Kidney (tissue), 14 donors: ENCODE measurements around the gene NEDD4L. TPM values are rescaled to one million over a fixed set of nuclear protein-coding genes. Genes with fewer than 3 reads are reported as not detected.

Experiments
- DNase-seq, 5 donors: peaks; one replicate each; pipeline ENCODE4 v3.0.0-alpha.2; 2013 to 2020
- FAIRE-seq: peaks from 2 replicates; lab custom pipeline; 2012; peaks lifted over from hg19 to GRCh38; lab: Jason Lieb, UNC
- H3K27ac ChIP-seq, 2 donors: one replicate each; pipeline ENCODE4 v1.7.0; 2013; ENCODE audit warnings: low read depth in 2 of 2, low read length in 2 of 2, inconsistent platforms in 1 of 2
- H3K27me3 ChIP-seq: one replicate; pipeline ENCODE4 v1.7.1; 2013; ENCODE audit warnings: low read length, inconsistent platforms; ENCODE audit not compliant: control insufficient read depth, insufficient read depth
- H3K36me3 ChIP-seq, 3 donors: one replicate each; pipeline versions ENCODE4 v1.7.0 to v1.7.1; 2013; ENCODE audit warnings: low read length in 3 of 3, control low read depth in 1 of 3, inconsistent platforms in 1 of 3; ENCODE audit not compliant: insufficient read depth in 3 of 3, control insufficient read depth in 2 of 3
- H3K4me1 ChIP-seq, 3 donors: one replicate each; pipeline versions ENCODE4 v1.7.0 to v1.7.1; 2013; ENCODE audit warnings: low read length in 3 of 3, inconsistent platforms in 1 of 3, low read depth in 1 of 3; ENCODE audit not compliant: control insufficient read depth in 2 of 3, insufficient read depth in 2 of 3
- H3K4me3 ChIP-seq, 3 donors: one replicate each; pipeline versions ENCODE4 v1.7.0 to v1.8.1; 2013; ENCODE audit warnings: low read length in 3 of 3, control low read depth in 1 of 3, inconsistent platforms in 1 of 3
- H3K9ac ChIP-seq, 3 donors: one replicate each; pipeline versions ENCODE4 v1.7.0 to v1.7.1; 2013; ENCODE audit warnings: low read length in 3 of 3, control low read depth in 1 of 3, inconsistent platforms in 1 of 3
- H3K9me3 ChIP-seq, 3 donors: one replicate each; pipeline versions ENCODE4 v1.7.0 to v1.7.1; 2013; ENCODE audit warnings: low read length in 3 of 3, control low read depth in 1 of 3, inconsistent platforms in 1 of 3; ENCODE audit not compliant: control insufficient read depth in 2 of 3, insufficient read depth in 1 of 3
- CTCF ChIP-seq: IDR thresholded peaks from 3 replicates; pipeline ENCODE4 v1.5.1; 2012; ENCODE audit warnings: mild to moderate bottlenecking, moderate library complexity, borderline replicate concordance; ENCODE audit not compliant: insufficient read depth; ENCODE audit errors: extremely low read depth
- intact Hi-C: fragments of 100-400 bp; cut with DNase I; formaldehyde crosslinking; loops from one replicate; pipeline ENCODE4 v1.11.1; 2022
- polyA plus RNA-seq: library from polyadenylated mRNA; stranded (reverse); fragments of 350-450 nt; fragmentation: Illumina TruSeq; extraction: RNeasy Lipid Tissue Mini Kit (QIAGEN cat#74804); gene quantifications from one replicate; pipeline ENCODE4 v1.2.3, GENCODE V29; 2014; ENCODE audit warnings: low read depth, low replicate concordance; ENCODE audit not compliant: insufficient read depth
- total RNA-seq: library from RNA; stranded (reverse); fragmentation: NEBNext Ultra II Directional; extraction: Animal tissue kit (Norgen Biotek cat#: 25700); gene quantifications from one replicate; pipeline ENCODE4 v1.2.1, GENCODE V29; 2021
- donor health status: control.
- donor health status: control.
- donor health status: control.
- donor health status: control.
- donor health status: control.
- donor health status: DM: yes; HTN: yes; CAD: no.
- donor health status: Normal renal cell carcinoma (clear cell type).

The NEDD4L gene
- total and polyA plus RNA-seq, 2 donors from 2014 or later: 90.8 to 95.7 TPM

DNA sequence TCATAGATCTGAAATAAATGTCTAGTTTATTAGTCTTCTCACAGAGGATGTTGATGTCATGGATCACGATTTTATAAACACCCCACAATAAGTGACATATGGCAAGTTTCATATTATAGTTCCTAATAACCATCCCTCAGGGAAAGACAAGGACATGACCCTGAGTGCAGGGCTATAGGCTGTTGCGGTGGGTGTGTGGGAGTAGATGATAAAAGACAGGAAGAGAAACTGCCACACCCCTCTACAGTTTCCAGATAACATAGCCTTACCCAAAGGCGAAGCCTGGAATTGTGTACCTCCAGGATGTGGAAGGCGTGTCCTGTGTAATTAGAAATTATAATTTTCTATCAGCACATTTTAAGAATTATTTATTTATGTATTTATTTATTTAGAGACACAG, 2.4 kb upstream of the NEDD4L start:
- H3K4me3 ChIP-seq: no peak overlapping the region
- H3K27me3 ChIP-seq: no peaks in the 10 kb centered on the region
- no peak overlapping the region for H3K9ac ChIP-seq
- intact Hi-C loops: no loop called here
- DNase-seq (peak in 2 of 5 donors; percentile 19 to 41), FAIRE-seq (no peak)
- no peaks in the 10 kb centered on the region for H3K36me3 ChIP-seq
- peaks cover 3 to 6% (median 4%) of the 10 kb centered on the region in 3 donors for H3K4me1 ChIP-seq
- H3K27ac ChIP-seq: no peak overlapping the region
- no peak for TF ChIP-seq CTCF
- no peaks in the 10 kb centered on the region for H3K9me3 ChIP-seq

DNA sequence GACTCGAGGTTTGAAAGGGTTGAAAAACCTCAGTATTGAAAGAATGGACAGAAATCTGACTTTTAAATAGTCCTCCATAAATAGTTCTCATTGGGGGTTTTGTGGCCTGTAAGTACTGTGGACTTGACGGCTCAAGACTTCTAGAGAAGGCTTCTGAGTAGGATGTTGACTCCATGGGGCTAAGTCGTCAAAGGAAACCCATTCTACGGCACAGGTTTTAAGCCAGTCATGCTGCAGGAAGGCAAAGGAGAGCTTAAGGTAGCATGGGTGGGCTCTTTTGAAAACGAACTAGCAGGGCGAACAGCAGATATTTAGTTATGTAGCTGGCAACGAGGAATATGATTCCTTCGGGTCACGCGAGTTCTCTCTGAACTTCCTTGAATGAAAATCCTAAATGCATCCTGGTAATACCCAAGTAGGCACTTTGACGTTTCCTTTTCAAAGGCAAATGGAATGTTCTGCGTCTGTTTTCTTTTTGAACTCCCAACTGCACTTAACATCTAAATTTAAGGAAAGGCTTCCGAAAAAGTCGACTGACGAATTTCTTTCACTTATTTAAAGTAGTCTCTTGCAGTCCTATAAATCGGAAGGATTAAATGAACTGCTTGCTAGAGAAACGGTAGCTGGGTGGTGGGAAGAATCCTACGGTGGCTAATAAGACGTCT, 1.1 kb upstream of the NEDD4L start:
- no peaks in the 10 kb centered on the region for H3K27me3 ChIP-seq
- peaks cover 3 to 9% (median 4%) of the 10 kb centered on the region in 3 donors for H3K4me1 ChIP-seq
- no peak for DNase-seq
- FAIRE-seq: no peak
- intact Hi-C loops: no loop called here
- H3K36me3 ChIP-seq: no peaks in the 10 kb centered on the region
- H3K27ac ChIP-seq: peak overlapping the region in 1 of 2 donors; percentile 92
- peak overlapping the region; percentile 23 to 82 (median 24) for H3K9ac ChIP-seq
- no peak for TF ChIP-seq CTCF
- peak overlapping the region; percentile 72 to 84 (median 80) for H3K4me3 ChIP-seq
- H3K9me3 ChIP-seq: no peaks in the 10 kb centered on the region

DNA sequence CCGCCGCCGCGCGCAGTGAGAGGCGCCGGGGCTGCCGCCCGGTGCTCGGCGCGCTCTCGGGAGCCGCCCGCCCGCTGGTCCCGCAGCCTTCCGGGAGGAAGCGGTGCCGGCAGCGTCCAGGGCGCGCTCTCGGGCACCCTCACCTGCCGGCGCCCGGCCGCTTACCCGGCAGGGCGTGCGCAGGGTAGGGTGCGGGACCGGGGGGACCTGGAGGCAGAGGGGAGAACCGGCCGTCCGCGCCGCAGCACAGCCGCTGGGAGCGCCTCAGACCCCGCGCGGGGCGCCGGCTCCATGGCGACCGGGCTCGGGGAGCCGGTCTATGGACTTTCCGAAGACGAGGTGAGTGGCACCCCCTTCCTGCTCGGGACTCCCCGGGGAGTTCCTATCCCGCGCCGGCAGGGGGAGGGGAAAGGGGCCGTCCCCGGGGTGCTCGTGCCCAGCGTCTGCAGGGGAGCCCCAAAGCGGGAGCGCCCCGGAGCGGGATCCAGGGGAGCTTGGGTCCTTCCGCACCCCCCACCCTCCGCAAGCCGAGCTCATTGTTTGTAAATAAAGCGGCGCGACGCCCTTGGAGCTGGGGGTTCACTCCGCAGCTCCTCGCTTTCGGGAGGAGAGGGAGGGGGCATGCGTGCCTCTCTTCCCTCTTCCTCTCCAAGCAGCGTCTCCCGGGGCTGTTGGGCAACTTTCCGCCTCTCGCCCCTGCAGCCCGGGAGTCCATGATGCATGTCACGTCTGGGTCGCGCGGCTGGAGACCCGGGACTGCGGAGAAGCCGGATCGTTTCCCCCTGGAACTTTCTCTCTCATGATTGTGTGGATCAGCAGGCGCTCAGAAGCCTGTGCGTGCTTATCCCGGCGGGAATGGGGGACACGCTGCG, 580 bp downstream of the NEDD4L start:
- FAIRE-seq (no peak), DNase-seq (peak; percentile 63 to 86 (median 79))
- Histone ChIP-seq H3K4me1 (peaks cover 4 to 11% (median 9%) of the 10 kb centered on the region in 3 donors), H3K36me3 (no peaks in the 10 kb centered on the region), H3K27me3 (no peaks in the 10 kb centered on the region), H3K9ac (peak overlapping the region; percentile 67 to 91 (median 83)), H3K4me3 (peak overlapping the region; percentile 80 to 85 (median 84)), H3K9me3 (no peaks in the 10 kb centered on the region), H3K27ac (peak overlapping the region; percentile 83 to 90)
- intact Hi-C loops: no loop called here
- no peak for TF ChIP-seq CTCF
